ENCODE results near the gene VSTM4. TPM values are rescaled to one million over a fixed set of nuclear protein-coding genes. Genes with fewer than 3 reads are reported as not detected.

Gene VSTM4
- total RNA-seq, 3 donors from 2014 or later = 8.5 to 17.3 (median 9.5) TPM

DNA sequence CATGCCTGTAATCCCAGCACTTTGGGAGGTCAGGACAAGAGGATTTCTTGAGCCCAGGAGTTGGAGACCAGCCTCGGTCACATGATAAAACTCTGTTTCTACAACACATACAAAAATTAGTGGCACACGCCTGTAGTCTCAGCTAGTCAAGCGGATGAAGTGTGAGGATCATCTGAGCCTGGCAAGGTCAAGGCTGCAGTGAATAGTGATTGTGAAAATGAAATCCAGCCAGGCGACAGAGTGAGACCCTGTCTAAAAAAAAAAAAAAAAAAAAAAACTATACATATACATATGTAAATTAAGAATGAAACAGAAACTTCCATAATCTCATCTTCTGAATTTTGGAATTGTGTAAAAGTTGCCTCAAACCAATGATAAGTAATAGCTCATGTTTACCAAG, 36.7 kb upstream of the VSTM4 start:
- Histone ChIP-seq H3K4me1 (no peaks in the 10 kb centered on the region), H3K36me3 (no peaks in the 10 kb centered on the region), H3K4me3 (no peak overlapping the region), H3K27me3 (no peaks in the 10 kb centered on the region), H3K27ac (no peak overlapping the region), H3K9me3 (peaks cover 7 to 13% of the 10 kb centered on the region in 2 donors)
- TF ChIP-seq, protein P1, sequence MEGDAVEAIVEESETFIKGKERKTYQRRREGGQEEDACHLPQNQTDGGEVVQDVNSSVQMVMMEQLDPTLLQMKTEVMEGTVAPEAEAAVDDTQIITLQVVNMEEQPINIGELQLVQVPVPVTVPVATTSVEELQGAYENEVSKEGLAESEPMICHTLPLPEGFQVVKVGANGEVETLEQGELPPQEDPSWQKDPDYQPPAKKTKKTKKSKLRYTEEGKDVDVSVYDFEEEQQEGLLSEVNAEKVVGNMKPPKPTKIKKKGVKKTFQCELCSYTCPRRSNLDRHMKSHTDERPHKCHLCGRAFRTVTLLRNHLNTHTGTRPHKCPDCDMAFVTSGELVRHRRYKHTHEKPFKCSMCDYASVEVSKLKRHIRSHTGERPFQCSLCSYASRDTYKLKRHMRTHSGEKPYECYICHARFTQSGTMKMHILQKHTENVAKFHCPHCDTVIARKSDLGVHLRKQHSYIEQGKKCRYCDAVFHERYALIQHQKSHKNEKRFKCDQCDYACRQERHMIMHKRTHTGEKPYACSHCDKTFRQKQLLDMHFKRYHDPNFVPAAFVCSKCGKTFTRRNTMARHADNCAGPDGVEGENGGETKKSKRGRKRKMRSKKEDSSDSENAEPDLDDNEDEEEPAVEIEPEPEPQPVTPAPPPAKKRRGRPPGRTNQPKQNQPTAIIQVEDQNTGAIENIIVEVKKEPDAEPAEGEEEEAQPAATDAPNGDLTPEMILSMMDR (IDR thresholded peaks at IDR 0.05) = no peak
- TF ChIP-seq POLR2A (IDR thresholded peaks at IDR 0.05) (no peak), POLR2AphosphoS5 (IDR thresholded peaks at IDR 0.05) (no peak)
- intact Hi-C loops (cut with DNase I; ENCODE audit: low total_unique reads) = no loop called here
- no peak for DNase-seq (ENCODE audit: low spot score in 2 of 2)

DNA sequence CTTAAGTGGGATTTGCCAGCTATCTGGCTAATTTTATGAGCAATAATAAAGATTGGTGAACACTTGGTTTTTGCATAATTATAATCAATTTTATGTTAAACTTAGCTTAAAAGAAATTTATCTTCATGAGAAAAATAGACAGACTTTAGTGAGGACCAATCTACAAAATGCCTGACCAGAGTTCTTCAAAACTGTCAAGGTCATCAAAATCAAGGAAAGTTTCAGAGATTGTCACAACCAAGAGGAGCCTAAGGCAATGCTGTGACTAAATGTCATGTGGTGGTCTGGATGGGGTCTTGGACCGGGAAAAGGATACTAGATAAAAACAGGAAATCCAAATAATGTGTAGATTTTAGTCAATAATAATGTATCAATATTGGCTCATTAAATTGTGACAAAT, 36.2 kb upstream of the VSTM4 start:
- DNase-seq (ENCODE audit: low spot score in 2 of 2) = no peak
- TF ChIP-seq POLR2AphosphoS5 (IDR thresholded peaks at IDR 0.05) (no peak), POLR2A (IDR thresholded peaks at IDR 0.05) (no peak)
- TF ChIP-seq, protein P1 (IDR thresholded peaks at IDR 0.05) = no peak
- Histone ChIP-seq H3K9me3 (peaks cover 7 to 15% of the 10 kb centered on the region in 2 donors), H3K4me1 (no peaks in the 10 kb centered on the region), H3K27me3 (no peaks in the 10 kb centered on the region), H3K27ac (no peak overlapping the region), H3K4me3 (no peak overlapping the region), H3K36me3 (no peaks in the 10 kb centered on the region)
- intact Hi-C loops (cut with DNase I; ENCODE audit: low total_unique reads) = no loop called here

DNA sequence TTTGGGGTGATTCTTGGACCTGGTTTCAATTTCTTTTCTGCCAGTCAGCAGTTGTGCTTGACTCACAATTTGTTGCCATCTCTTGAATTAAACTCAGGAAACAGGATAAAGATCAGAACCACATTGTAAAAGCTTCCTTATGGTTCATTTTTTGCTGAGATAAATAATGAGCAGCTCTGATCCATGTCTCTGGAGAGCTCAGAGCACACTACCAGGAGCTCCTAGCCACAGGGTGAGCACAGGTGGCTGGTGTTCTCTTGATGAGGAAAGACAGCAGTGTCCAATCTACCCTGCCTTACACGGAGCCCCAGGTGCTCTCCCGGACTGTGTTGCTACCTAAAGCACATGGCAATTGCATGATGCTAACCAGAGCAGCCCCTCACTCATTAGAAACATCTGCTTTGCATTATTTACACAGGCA, 35.7 kb upstream of the VSTM4 start:
- no peaks in the 10 kb centered on the region for H3K4me1 ChIP-seq
- H3K27ac ChIP-seq = no peak overlapping the region
- TF ChIP-seq POLR2AphosphoS5 (IDR thresholded peaks at IDR 0.05) = no peak
- no peak for TF ChIP-seq POLR2A (IDR thresholded peaks at IDR 0.05)
- TF ChIP-seq, protein P1 (IDR thresholded peaks at IDR 0.05) = no peak
- H3K9me3 ChIP-seq = peaks cover 7 to 15% of the 10 kb centered on the region in 2 donors
- no peaks in the 10 kb centered on the region for H3K36me3 ChIP-seq
- DNase-seq (ENCODE audit: low spot score in 2 of 2) = no peak
- no peak overlapping the region for H3K4me3 ChIP-seq
- intact Hi-C loops (cut with DNase I; ENCODE audit: low total_unique reads) = no loop called here
- no peaks in the 10 kb centered on the region for H3K27me3 ChIP-seq

DNA sequence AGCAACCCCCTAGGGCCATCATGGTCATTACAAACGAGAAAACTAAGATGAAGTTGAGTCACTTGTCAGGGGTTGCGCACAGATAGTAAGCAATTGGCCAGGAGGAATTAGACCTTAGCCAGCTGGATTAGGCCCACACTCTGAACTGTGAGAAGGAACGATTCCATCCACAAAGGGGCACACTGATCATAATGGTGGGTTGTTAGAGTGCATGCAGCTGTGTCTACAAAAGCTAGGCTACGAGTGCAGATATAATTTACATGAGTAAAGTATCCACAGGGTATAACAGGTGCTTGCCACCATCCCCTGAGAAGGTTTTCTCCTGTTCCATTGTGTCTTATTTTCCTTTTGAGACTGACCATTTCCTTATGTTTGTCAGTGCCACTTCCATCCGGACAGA, 35.1 kb upstream of the VSTM4 start:
- peaks cover 7 to 15% of the 10 kb centered on the region in 2 donors for H3K9me3 ChIP-seq
- intact Hi-C loops (cut with DNase I; ENCODE audit: low total_unique reads) = no loop called here

DNA sequence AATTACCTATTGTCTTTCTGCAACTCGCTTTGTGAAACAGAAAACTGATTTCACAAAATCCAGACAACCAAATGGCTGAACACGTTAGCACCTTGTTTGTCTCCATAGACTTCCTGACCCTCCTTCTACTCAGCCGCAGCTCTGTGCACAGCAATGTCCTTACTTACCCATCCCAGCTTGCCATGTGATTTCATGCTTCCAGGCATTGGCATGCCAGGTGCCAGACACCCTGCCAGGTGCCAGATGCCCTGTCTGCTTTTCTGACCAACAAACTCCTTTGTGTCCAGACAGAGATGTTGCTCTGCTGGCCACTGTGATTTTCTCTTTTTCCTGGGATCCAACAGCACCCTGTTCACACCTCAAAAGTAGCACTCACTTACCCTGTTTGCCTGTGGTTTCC, 34.6 kb upstream of the VSTM4 start:
- intact Hi-C loops (cut with DNase I; ENCODE audit: low total_unique reads) = no loop called here
- H3K27ac ChIP-seq = no peak overlapping the region
- H3K9me3 ChIP-seq = peaks cover 7 to 15% of the 10 kb centered on the region in 2 donors
- no peaks in the 10 kb centered on the region for H3K27me3 ChIP-seq
- no peak overlapping the region for H3K4me3 ChIP-seq
- DNase-seq (ENCODE audit: low spot score in 2 of 2) = no peak
- no peaks in the 10 kb centered on the region for H3K4me1 ChIP-seq
- no peaks in the 10 kb centered on the region for H3K36me3 ChIP-seq
- no peak for TF ChIP-seq POLR2A (IDR thresholded peaks at IDR 0.05)
- no peak for TF ChIP-seq POLR2AphosphoS5 (IDR thresholded peaks at IDR 0.05)
- TF ChIP-seq, protein P1 (IDR thresholded peaks at IDR 0.05) = no peak

More for the DNA sequence above, 35.1 kb upstream of the VSTM4 start:
- Histone ChIP-seq H3K4me1 (no peaks in the 10 kb centered on the region), H3K27ac (no peak overlapping the region), H3K27me3 (no peaks in the 10 kb centered on the region), H3K36me3 (no peaks in the 10 kb centered on the region), H3K4me3 (no peak overlapping the region)
- DNase-seq (ENCODE audit: low spot score in 2 of 2) = no peak
- TF ChIP-seq POLR2A (IDR thresholded peaks at IDR 0.05) (no peak), POLR2AphosphoS5 (IDR thresholded peaks at IDR 0.05) (no peak)
- TF ChIP-seq, protein P1 (IDR thresholded peaks at IDR 0.05) = no peak
